HG03520 (cell line): ENCODE results near the gene OAT.

ENCODE experiments used
- ATAC-seq: cut with Tn5 transposase; IDR thresholded peaks from one replicate; pipeline ENCODE4 v1.9.1; 2021; ENCODE audit warnings: mild to moderate bottlenecking, moderate library complexity; ENCODE audit not compliant: unreplicated experiment

Gene OAT

GRCh38 chr10:124354411-124355382, 64.0 kb downstream of the OAT start:
- ATAC-seq: no peak

GRCh38 chr10:124353896-124354295, 64.8 kb downstream of the OAT start:
- ATAC-seq: no peak

- no peak for ATAC-seq
These were observed 65.5 kb downstream of the OAT start for GRCh38 chr10:124353091-124353815.

- no peak for ATAC-seq
These were observed 67.1 kb downstream of the OAT start for GRCh38 chr10:124351481-124352220.

GRCh38 chr10:124350806-124351205, 67.9 kb downstream of the OAT start:
- ATAC-seq: no peak

GRCh38 chr10:124349996-124350280, 68.8 kb downstream of the OAT start:
- no peak for ATAC-seq

- no peak for ATAC-seq
These were observed 69.3 kb downstream of the OAT start for GRCh38 chr10:124349231-124349995.

- no peak for ATAC-seq
These were observed 69.9 kb downstream of the OAT start for GRCh38 chr10:124348801-124349200.

- no peak for ATAC-seq
These were observed 70.8 kb downstream of the OAT start for GRCh38 chr10:124347956-124348355.
